Measurements from ENCODE around the gene NFATC2.

DNA sequence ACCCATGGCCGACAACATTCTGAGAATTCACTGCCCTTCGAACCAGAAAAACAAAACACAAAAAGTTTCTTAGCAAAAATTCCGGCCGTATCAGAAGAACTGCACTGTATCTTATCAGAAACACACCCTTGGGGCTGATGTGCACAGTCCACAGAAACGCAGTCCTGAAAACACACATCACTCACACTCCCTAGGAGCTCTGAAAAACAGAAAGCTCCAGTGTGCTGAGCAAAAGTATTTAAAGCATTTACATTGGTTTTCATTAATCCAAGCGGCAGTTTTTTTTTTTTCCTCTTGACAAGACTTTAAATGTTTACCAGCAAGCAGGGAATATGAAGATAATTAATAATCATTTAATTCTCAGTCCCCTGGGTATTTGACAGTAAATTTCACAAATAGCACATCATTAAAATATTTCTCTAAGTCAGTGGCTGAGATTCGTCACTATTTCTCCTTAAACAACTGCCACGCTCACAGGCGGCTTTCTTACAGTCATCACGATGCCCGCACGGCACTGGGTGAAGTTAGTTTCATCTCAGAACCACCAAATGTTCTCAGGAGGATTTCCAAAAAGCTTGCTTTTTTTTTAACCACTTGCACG lies 13.3 kb downstream of the NFATC2 start:
- TF ChIP-seq CTCF (conservative IDR thresholded peaks at IDR 0.05; ENCODE audit: low read depth, low read length): no peak
- TF ChIP-seq MAFK (IDR thresholded peaks at IDR 0.05; ENCODE audit: low read depth, low read length): no peak
- peak; percentile 18; the same call in 1 of the 2 replicates for TF ChIP-seq POLR2A (IDR thresholded peaks at IDR 0.05; ENCODE audit: low read depth, low read length)
- no peak for TF ChIP-seq ELK1 (IDR thresholded peaks at IDR 0.05; ENCODE audit: borderline replicate concordance, low read depth, low read length)

Measured in IMR-90 (cell line).